COLO829 (cell line): ENCODE results near the gene ZBP1.

Experiments
- DNase-seq: peaks from one replicate; pipeline ENCODE4 v3.0.0; 2012; ENCODE audit warnings: low spot score

Gene ZBP1

DNA sequence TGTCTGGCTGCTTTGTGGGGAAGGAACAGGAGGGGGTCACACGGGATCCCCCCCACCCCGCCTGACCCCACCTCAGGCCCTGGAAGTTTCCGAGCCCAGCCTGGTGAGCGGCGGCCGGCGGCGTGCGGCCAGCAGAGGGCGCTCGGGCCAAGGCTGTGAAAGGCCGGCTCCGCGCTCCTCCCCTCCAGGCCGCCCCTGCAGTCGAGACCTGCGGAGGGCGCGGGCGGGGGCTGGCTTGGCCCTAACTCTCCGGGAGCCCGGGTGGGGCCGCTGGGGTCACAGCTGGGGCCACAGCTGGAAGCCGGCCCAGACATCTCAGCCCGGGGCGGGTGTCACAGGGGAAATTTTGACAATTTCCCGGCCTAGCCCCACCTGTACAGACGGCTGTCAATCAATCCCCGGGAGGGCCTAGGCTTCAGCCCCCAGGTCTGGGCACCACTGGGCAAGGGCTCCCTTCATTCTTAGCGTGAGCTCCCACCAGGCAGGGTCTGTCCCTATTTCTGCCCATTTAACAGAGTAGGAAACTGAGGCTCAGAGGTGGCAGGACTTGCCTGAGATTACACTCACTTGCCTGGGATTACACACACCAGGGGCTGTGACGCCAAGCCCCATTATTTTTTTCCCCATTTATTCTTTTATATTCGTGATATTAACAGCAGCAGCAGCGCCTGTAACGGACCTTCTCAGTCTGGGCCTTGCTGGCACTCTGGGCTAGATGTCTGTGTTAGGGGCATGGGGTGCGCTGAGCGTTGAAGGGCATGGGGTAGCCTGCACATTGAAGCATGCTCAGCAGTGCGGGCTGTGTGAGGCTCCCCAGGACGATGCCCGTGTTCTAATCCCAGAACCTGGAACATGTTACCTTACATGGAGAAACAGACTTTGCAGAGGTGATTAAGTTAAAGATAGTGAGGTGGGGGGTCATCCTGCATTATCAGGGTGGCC lies 23.0 kb downstream of the ZBP1 start:
- DNase-seq, result peak; percentile 52

DNA sequence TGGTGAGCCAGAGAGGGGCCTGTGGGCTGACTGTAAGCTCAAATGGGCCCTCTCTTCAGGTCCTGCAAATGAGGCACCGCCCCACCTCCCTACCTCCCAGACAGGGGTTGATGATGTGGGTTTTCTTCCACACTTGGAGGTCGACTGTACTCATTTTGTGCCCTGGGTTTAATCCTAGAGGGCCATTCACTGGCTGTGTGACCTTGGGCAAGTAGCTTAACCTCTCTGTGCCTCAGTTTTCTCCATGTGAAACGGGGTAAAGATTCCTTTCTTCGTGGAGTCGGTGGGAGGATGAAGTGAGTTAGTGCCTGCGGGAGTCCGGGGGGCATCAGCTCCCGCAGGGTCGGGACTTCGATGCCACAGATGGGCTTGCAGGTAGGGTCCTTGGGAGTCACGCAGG lies 23.9 kb downstream of the ZBP1 start:
- no peak for DNase-seq

DNA sequence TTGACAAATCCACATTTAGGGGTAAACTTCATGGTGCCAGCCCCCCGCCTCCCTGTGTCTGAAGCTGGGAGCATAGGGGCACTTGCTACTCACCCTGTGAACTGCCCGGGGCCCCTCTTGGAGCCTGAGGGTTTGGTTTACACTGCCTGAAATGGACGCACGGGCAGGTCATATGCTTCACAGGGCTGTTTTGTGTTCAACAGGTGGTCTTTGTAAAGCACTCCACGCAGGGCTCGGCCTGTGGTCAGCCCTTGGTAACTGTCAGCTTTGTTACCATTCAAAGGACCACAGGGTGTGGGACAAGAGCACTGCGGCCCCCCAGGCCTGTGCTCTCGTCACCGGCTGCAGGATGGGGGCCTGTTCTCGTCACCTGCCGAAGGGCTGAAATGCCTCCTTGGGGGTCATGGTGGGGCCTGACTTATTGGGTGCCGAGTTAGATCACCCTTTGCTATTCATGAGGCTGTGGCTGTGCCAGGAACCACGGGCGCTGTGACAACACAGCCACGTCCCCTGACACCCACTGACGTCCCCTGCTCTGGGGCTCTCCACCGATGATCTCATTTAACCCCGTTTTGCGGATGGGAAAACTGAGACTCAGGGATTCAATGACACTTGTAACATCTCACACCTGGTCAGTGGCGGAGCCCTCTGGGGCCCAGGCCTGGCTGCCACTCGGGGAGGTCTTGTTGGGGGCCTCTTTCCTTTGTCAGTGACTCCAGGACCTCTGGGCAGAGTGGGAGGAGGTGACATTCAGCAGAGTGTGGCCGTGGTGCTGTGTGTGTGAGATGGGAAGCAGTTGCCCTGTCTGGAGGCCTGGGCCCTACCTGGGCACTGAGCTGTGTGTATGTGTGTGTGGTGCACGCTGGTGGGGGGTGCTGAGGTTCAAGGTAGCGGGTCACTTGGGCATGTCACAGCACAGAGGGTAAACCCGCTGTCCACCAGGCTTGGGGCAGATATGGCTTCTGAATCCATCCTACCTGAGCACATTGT lies 24.9 kb downstream of the ZBP1 start:
- DNase-seq, result no peak

DNA sequence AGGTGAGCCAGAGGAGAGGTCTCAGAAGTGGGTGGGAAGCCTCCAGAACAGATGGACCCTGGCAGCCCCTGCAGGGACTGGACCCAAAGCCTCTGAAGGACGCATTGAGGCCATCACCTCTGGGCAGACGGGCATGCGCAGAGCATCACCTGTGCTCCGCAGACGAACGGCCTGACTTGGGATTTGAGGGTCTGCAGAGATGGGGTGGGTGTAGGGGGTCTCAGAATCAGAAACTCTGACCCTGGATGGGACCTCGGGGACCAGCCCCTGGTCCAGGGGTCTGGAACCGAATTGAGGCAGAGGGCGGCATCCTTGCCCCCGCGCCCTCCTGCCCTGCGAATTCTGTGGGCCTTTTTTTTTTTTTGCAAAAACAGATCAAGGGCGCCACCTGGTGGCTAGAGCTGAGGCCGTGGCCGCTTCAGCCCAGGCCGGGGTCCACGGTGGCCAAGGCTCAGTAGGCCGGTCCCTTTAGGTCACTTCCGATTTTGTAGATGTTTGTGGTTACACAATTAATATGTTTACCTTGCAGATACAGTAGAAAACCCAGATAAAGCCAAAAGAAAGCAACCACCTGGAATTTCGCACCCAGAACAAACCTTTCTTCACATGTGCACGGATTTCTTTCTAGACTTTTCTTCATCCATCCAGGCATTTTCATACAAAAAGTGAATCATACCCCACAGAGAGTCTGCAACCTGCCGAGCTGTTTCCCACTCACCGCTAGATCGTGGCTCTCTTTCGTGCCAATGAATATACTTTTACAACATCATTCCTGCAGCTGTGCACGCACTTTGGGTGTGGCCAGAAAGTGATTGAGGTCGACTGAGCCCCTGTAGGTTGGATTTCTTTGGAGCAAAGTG lies 25.9 kb downstream of the ZBP1 start:
- DNase-seq, result peak; percentile 59

DNA sequence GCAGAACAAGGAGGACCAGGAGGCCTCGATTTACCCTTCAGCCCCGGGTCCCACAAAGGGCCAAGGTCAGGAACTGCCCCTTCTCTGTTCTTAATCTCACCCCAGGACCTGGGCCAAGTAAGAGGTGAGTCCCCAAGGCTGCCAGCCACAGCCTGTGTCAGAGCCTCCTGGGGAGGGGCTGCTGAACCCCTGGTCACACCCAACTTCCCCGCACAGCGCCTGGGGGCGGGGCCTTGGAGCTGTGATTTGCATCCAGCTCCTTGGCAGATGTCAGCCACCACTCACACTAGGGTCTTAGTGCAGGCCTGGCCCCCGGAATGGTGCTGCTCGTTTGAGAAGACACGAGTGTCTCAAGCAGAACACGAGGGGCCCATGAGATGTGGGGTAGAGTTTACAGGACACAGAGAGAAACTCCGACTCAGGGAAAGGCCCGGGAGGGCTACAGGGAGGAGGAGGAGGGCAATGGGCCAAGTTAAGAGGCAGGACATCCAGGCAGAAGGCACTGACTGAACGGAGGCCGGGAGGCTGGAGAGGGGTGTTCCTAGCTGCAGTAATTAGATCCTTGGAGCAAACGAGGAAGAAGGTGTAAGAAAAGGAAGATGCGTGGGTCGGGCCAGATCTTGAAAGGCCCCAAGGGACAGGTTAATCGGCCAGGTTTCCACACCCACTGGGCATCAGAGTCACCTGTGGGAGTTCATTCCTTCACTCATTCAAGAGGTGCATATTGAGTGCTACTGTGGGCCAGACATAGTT lies 26.9 kb downstream of the ZBP1 start:
- DNase-seq, result no peak

DNA sequence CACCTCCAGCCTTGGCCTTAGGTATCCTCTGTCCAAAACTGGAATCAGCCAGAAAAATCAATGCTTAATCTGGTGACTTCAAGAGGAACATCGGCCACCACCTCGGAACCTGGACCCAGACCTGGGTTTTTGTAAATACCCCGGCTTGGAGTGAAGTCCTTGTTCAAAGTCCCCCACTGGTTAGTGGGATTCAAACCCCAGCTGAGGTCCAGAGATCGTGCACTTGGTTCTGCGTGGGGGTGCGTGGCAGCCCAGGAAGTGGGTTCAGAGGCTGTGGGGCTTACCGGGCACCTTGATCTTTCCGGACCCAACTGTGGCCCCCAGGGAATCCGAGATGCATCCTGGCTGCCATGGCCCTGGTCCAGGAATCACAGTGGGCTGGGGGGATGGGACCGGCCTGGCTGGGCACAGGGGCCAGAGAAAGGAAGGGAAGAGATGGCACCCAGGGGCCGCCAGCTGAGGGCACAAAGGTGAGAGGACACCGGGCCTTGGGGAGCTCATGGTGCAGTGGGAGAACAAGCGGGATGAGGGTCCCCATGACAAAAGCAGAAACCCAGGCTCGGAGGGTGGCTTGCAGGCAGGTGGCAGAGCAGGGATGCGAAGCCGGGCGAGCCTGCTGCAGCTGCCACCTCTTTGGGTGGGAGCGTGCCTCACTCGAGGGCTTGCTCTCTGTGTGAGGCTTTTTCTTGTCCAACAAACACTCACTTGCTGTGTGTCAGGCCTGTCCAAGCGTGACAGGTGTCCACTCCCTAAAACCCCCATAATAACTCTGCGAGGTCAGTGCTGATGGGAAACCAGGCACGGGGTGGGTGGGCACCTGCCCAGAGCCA lies 27.7 kb downstream of the ZBP1 start:
- DNase-seq, result no peak

DNA sequence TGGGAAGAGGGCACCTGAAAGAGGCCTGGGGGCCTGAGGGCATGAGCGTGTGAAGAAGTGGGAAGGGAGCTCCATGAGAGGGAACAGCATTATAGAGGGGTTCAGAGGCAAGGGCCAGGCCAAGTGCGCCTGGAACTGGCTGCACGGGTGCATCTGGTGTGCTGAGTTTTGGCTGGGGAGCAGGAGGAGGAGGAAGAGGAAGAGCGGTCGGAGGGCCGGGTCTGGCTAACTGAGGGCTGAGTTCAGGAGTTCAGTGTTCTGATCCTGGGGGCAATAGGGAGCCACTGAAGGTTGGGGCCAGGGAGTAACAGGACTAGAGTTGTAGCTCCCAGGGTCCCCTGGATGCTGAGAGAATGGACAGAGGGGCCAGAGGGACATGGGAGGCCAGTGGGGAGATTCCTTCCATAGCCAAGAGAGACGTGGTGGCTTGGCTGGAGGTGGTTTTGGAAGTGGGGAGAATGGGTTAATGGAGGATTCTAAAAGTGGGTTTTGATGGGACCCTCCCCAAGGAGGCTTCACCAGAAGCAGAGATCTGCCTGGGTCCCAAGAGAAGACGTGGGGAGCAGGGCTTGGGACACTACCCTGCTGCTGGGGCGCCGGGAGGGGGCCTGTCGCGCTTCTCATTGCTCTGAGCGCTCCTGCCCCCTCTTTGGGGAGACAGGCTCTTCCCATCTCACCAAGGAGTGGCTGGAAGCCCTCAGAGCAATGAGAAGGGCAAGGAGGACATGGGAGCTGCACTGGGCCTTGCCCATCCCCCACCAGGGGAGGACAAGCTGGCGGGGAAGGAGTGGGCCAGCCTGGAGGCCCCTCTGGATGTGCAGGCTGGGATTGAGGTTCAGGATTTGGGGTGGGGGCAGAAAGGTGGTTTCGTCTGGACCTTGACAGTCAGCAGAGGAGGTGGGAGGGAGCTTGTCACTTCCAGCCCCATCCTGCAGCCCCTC lies 28.7 kb downstream of the ZBP1 start:
- no peak for DNase-seq

DNA sequence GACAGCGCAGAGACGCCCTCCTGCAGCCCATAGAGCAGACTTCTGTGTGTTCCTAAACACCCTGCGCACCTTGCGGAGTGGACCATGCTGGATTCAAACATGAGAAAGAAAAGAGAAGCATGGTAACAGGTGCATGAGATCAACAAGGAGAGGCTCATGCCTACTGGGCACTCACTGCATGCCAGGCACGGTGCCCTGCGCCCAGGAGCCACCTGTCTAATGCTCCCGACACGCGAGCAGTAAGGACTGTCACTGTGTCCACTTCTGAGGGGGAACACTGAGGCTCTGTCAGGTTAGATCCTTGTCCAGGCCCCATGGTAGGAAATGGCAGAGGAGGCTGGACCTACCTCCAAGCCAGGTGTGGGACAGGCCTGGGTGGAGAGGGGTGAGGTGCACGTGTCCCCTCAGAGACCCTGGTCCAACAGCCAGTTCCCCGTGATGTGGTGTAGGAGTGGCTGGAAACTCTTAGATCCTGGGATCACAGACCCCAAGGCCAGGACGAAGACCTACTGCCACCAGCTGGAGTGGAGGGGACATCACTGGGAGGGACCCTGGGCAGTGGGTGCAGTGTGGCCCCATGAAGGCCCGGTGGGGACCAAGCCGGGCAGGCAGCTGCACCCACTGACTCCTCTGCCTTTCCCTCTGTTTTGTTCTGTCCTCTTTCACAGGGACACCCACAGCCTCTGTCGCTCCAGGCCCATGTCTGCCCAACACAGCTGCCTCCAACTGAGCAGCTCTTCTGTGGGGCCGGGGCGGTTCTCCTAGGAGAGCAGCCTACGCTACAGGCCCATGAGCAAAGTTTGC lies 29.5 kb downstream of the ZBP1 start:
- DNase-seq, result no peak

- no peak for DNase-seq
Measured at GRCh38 chr20:57589728-57590484, 30.3 kb downstream of the ZBP1 start.

- DNase-seq, result no peak
Measured at GRCh38 chr20:57589123-57589727, 31.0 kb downstream of the ZBP1 start.

DNA sequence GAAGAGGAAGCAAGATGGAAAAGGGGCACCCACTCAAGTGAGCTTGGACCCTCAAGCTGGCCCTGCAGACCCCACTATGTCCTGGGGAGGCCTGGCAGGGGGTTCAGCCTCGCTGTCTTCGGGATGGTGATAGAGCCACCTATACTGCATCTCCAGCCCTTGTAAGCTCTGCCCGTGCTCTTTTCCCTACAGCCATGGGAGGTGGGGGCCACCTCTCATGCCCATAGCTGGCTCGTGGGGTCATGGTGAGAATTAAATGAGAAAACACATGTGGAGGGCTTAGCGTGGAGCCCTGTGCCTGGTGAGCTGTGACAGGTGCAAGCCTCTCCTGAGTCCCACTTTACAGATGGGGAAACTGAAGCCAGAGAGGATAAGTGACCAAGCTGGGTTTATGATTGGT lies 31.6 kb downstream of the ZBP1 start:
- DNase-seq, result no peak

GRCh38 chr20:57587989-57588377 lies 32.2 kb downstream of the ZBP1 start:
- no peak for DNase-seq

DNA sequence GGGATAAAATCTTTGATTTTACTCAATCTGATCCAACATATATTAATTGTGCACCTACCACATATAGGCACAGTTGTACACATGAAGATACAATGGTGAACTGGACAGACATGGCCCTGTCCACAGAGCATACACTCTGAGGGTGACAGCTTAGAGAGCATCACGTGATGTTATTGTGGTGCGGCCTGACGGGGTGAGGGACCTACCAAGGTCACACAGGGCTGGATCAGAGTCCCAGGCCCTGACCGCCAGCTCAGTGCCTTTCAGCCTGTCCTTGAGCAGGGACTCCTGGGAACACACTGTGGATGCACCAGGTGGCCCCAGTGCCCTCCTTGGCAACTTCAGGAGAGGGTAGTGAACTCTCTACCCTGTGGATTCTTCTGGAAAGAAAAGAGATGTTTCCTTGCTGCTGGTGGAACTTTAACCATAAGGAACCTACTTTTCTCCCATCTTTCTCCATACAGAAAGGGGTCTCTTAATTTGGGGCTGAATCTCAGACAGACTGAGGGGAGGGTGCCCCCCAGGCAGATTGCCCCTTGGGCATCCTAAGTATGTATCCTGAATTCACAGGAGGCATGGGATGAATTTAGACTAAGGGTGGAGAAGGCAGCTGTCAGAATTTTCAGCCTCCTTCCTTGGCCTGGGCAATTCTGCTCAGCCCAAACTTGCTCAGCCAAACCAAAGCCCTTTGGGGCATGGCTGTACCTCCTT lies 32.8 kb downstream of the ZBP1 start:
- no peak for DNase-seq

DNA sequence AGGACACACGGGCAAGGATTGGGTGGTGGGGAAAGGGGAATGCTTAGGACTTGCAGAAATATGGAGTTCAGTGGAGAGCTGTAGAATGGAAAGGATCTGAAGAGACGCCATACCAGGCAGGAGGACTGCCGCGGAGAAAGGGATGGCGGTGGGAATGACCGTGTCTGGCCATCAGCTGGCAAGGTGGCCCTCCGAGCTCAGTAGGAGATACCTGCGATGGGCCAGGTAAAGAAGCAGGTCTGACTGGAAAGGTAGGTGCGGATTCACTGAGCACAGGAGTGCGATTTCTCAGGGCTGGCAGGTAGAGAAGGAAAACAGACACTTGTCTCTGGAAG lies 33.3 kb downstream of the ZBP1 start:
- DNase-seq, result no peak

DNA sequence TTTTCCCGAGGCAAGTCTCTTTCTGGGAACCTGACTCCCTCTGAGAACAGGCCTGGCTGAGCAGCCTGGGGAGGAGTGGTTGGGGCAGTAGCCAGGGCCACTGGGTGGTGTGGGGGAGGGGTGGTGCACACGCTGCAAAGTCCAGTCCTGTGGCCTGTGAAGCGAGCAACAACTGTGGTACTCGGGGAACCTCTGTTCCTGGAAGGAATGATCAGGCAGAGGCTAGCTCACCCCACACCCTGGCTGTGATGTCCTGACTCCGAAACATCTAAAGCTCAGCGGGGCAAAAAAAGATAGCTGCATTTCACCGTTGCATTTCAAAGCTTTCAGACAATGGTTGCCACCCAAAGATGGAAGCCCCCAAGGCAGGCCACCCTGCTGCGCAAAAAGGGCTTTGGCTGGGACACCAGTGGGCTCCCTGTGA lies 33.8 kb downstream of the ZBP1 start:
- no peak for DNase-seq

GRCh38 chr20:57585466-57586213 lies 34.6 kb downstream of the ZBP1 start:
- no peak for DNase-seq
